GM21367 (cell line): Measurements from ENCODE around the gene C12orf75.
"Not testable (repeated sequence)": the region's sequence is repeated elsewhere in the genome, so short reads cannot be mapped to it uniquely, and the experiment has no call there.

Experiments used
- ATAC-seq: cut with Tn5 transposase; IDR thresholded peaks from one replicate; pipeline ENCODE4 v1.9.1; 2021; ENCODE audit not compliant: unreplicated experiment

The C12orf75 gene

DNA sequence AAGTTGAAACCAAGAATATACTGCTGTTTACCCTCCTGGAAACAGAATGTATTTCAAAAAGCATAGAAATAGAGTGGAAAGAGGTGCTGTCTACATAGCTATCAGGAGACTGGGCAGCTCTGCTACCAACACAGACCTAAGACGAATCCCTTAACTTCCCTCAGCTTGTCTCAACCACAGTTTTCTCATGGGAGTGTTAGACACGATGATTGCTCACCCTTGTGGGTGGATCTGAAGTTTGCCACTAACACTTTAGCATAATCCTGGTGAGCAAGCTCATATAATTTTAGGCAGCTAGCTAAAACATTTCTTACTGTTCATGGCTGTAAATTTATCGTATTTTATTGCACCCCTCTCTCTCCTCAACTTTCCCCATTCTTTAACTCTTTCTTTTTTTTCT, 38.5 kb downstream of the C12orf75 start:
- no peak for ATAC-seq

DNA sequence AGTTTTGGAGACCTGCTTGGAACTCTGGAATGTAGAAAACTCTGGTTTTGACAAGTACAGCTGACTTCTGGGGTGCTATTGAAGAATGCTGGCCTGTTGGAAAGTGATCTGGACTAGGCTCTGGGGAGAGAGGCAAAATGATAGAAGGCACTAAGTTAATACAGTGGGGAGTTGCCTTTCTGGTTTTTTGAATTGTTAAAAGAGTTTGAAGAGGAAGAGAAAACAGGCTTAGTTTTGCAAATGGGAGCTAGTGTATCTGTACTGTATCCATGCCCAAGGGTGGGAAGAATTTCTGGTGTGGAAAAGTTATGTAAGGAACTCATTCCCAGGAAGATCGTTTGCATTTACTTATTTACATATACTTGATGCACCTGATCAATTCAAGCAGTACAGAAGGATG, 43.8 kb downstream of the C12orf75 start:
- no peak for ATAC-seq

DNA sequence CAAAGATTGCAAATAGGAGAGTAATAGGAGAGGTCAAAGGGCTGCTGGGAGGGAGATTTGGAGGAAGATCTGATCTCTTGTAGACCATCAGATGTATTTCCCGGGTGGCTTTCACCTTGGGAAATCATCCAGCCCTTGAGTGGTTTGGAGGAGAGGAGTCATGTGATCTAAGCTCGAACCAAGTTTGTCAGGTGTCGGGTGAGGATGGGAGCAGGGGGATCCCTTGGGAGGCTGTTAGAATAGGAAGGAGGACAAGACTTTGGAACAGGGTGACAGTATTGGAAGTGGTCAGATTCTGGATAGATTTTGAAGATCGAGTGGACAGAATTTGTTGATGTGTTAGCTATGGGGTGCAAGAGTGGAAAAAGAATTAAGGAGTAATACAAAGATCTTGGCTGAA, 46.6 kb downstream of the C12orf75 start:
- no peak for ATAC-seq

DNA sequence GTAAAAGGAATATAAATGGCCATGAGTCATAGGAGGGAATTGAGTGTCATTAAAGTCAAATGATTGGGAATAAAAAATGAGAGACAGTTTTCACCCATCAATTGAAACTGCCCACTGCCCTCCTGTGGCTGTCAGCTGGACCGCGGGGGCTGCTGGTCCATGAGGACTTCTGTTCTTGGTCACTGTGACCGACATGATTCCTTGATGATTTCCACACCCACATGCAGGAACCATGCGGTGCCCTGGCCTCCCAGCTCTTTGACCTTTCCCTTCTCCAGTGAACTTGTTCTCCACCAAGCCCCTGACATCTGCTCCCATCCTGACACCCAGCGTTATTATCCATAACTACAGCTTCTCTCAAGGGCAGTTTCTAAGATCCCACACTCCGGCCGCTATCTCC, 48.4 kb downstream of the C12orf75 start:
- no peak for ATAC-seq

DNA sequence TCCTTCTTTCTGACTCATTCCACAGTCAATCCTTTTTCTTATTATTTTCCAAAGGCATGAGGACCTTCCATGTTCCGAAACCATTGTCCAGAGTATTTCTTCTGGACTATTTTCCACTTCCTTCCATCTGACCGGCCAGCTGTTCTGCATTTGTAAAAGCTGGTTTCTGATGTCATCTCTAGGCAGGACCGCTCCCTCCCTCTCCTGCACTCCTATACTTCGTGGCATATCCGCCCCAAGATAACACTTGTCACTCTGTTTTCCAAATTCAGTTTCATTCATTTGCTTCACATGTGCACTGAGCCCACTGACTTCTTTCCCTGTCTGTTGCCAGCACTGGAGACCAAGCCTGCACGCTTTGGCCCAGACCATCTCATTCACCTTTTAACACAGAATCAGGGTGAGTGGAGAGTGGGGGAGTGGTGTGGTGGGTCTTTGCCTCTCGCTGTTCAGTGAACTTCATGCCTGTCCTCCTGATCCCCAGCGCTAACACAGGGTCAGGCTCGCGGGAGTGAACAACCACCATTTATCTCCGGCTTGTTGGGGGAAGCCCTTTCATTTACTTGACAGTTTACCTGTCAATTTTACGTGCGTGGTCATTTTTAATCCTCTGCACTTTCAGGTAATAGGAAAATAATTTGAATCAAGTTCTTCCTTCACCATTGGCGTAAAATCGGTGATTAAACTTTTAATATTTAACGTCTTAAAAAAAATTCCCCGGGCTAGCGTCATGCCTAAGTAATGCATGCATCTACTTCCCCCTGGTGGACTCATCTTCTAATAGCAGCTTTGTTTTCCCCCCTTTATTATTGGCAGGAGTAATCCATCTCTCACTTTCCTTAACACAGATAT, 52.5 kb downstream of the C12orf75 start:
- ATAC-seq = no peak

DNA sequence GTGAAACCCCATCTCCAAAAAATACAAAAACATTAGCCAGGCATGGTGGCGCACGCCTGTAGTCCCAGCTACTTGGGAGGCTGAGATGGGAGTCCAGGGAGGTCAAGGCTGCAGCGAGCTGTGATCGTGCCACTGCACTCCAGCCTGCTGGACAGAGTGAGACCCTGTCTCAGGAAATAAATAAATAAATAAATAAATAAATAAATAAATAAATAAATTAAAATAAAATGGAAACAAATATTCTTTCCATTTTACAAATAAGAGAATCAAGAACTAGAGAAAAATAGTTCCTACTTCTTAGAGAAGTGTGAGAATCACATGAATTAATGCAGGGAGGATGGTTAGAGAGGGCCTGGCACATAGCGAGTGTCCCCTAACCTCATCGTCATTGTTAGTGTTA, 53.7 kb downstream of the C12orf75 start:
- ATAC-seq = no peak

DNA sequence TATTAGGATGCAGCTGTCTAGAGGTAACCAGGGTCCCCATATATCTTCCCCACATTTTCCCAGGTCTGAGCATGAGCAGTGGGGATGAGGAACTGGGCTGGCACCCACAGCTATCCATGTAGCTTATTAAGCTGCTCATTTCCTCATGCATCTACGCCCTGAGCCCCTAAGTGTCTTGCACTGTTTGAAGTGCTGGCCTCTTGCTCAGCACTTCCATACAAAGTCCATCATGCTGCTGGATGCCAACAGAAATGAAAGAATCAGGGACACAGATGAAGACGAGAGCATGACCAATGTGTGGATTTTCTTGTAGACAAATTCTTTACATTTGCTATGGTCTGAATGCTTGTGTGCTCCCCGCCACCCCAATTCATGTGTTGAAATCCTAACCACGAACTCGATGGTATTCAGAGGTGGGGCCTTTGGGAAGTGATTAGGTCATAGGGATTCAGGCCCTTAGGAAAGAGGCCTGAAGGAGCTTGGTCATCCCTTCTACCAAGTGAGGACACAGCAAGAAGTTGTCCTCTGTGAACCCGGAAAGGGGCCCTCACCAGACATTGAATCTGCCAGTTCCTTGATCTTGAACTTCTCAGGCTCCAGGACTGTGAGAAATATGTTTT, 54.5 kb downstream of the C12orf75 start:
- ATAC-seq = no peak

DNA sequence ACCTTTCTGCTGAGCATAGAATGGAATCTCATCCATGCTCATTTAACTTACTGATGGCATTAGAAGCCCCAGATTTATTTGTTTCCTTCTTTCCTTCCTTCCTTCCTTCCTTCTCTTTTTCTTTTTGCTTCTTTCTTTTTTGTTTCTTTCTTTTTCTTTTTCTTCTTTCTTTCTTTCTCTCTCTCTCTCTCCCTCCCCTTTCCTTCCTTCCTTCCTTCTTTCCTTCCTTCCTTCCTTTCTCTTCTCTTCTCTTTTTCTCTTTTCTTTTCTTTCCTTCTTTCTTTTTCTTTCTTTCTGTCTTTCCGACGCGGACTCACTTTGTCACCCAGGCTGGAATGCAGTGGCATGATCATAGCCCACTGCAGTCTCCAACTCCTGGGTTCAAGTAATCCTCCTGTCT, 55.9 kb downstream of the C12orf75 start:
- ATAC-seq = no peak

DNA sequence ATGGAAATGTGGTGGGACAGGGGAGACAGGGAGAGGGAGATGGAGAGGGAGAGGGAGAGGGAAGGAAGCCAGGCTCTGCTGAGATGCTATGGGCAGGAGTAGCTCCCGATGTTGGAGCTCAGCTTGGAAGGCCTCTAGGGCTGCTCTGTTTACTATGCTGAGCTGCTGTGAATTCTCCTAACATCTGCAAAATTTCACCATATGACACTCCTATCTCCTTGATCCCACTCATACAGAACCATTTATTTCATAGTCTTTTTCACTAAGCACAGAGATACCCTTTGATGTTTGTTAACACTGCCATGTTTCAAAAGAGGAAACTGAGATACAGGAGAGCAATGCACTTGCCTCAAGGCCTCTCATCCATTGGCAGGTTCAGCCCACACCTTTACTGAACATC, 60.7 kb downstream of the C12orf75 start:
- no peak for ATAC-seq

DNA sequence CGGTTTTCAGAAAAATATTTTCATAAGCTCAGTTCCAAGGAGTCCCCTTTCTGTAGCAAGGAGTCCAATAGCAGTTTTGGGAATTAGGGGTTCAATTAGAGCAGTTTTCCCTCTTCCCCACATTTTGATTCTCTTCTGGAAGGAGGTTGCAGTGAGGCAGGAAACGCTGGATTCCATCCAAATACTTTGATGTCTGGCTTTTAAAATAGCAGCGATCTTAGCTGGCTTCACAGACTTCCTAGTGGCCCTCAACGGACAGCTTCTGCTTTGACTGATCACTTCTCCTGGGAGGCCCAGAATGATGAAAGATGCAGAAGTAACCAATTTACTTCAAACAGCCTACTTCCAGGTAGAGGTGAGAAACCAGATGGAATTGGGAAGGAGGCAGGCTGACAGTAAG, 63.1 kb downstream of the C12orf75 start:
- ATAC-seq = no peak

DNA sequence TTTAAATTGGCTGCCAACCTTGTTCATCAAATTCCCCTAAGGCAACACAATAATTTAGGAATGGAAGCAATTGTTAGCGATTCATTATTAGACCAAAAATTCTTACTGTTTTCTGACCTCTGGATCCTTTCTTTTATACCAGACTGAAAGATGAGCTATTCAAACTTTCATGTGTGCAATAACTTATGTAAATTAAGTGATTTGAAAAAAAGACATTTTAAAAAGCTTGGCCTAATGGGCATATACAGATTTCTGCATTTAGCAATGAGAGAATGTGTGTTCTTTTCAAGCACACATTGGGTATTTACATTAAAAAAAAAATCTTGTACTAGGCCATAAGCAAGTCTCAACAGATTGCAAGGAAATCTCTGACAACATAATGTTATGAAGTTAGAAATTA, 65.5 kb downstream of the C12orf75 start:
- ATAC-seq = no peak

DNA sequence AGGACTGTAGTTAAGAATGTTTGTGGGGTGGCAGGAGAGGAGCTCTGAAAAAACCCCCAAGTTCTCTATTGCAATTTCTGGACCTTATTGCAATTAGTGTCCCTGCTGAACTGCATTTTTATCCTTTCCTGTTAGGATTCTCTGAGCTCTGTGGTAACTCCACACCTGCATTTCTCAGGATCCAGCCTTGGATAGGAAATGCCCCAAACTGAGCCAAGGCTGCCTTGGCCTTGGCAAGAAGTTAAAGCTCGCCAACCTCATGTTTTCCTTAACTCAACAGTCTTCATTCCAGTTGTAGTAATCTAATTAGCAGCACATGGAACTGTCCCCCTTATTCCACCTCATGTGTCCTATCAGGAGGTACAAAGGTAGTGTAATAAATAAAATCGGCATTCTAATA, 66.5 kb downstream of the C12orf75 start:
- no peak for ATAC-seq

DNA sequence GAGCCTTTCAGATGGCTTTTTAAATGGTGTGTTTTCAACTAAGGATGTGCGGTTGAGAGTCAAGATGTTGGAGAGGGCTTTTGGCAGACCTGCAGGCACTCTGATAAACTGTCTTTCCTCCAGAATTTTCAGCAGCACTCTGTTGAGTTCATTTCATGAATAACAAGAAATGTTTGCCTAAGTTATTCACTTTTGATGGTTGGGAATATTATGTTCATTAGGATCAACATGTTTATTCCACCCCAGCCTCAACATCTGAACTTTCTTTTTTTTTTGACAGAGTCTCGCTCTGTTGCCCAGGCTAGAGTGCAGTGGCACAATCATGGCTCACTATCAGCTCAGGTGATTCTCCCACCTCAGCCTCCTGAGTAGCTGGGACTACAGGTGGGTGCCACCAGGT, 68.4 kb downstream of the C12orf75 start:
- ATAC-seq = no peak

DNA sequence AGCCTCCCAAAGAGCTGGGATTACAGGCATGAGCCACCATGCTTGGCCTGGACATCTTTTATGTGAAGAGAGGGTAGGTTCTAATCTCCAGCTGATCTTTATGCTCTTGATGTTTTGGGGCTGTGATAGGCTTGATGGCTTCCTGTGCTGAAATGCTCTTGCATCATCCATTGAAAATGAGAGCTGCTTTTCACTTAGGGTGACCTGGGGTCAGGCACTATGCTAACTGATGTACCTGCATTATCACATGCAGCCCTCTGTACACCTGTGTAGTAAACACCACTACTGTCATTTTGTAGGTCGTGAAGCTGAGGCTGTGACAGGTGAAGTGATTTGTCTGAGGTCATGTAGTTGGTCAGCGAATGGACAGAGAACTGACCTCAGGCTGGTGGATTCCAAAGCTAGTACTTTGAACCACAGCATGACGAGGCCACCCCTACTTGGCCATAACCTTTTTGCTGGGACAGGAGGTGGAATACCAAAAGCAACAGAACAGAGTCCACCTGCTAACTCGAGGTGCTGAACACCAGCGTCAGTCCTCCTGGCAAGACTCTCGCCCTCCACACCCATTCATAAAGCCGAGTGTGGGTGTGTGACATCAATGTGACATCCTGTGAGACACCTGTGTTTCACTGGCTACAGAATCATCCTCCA, 69.1 kb downstream of the C12orf75 start:
- no peak for ATAC-seq

DNA sequence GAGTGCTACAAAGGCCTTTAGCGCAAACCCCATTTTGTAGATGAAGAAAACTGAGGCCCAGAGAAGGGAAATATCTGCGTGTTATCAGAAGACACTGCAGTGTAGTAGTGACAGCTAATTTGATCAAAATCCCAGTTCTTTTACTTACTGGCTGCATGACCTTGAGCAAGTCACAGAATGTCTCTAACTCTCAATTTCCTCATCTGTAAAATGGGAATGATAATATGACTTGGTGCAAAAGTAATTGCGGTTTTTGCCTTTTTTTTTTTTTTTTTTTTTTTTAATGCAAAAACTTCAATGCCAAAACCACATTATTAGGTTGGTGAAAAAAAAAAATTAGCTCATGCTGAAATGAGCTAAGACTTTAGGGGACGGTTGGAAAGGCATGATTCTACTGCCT, 69.7 kb downstream of the C12orf75 start:
- no peak for ATAC-seq

DNA sequence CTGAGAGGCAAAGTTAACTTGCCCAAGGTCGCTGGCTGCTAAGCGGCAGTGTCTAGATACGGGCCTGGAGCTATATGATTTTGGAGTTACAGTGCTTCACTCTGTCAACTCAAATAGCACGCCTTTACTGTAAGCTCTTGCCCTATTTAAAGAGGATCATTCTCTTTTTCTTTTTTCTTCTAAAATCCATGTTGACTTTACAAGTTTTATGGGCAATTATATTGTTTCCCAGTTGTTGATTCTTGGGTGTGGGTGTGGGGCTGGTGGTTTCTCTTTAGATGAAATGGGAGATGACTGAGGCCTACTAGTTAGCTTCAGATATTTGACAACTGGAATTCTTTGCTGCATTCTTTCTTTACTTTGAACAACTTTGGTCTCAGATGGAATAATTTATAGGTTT, 70.7 kb downstream of the C12orf75 start:
- no peak for ATAC-seq

DNA sequence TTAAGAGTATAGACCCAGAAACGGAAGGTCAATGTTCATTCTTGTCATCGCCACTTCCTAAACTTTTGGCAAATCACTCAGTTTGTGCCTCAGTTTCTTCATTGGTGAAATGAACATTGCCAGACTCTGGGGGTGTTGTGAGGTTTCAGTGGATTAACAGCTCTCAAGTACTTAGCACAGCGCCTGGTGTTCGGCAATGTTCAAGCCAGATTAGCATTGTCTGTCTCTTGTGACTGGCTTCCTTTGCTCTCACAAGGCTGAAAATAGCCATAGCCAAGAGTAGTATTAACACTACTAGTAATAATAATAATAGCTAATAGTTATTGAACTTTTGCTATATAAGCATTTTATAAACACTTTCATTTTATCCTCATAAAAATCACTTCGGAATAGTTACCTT, 71.9 kb downstream of the C12orf75 start:
- no peak for ATAC-seq

DNA sequence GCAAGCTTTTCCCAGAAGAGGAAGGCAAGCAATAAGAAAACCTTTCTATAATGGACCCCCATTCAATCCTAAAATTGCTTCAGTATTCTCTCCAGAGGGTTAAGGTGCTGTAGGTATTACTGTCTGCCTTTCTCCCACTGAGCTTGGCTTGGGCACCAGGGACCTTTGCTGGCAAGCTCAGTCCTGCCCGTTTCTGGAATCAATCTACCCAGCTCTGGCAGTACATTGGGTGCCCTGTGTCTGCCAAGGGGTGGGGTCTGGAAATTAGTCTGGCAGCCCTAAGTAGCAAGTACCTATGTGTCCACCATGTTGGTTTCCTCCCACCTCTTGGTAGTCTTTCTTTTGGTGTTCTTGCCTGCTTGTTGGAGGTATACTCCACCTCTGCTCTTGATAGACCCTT, 72.6 kb downstream of the C12orf75 start:
- ATAC-seq = no peak

DNA sequence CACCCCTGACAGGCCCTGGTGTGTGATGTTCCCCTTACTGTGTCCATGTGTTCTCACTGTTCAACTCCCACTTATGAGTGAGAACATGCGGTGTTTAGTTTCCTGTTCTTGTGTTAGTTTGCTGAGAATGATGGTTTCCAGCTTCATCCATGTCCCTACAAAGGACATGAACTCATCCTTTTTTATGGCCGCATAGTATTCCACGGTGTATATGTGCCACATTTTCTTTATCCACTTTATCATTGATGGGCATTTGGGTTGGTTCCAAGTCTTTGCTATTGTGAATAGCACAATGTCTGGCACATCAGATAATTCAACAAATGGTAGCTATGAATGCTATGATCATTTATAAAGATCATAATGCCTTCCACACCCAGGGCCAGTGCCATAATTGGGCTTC, 73.6 kb downstream of the C12orf75 start:
- ATAC-seq = not testable (repeated sequence)

DNA sequence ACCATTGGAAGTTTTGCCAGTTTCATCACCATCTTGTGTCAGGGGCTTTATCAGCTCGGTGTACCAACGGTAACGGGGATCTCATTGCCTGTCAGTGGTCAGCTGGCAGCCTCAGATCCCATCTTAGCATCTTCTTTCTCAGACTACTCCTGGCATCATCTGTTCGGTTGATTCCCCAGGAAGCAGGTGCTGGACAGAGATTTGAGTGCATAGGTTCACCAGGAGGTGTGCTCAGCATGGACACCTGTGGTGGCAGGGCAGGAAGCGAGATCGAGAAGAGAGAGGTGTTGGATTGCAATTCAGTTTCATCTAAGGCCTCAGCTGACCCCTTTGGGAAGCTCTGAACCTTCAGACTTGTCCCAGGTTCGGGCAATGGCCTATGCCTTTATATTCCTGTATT, 76.0 kb downstream of the C12orf75 start:
- no peak for ATAC-seq

DNA sequence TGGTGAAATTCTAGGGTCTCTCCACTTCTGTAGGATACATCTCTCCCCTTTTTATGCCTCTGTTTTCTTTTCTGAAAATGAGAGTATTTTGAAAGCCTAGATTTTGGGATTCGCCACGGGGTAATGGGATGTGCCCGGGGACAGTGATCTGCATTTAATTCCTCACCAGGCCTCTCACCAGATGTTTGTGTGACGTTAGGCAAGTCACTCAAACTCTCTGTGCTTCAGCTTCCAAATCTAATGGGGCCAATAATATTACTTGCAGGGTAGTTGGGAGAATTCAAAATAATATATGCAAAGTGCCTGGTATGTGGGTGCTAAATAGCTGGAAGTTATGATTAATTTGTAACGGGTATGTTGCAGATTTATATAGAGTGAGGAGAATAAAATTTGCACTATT, 78.8 kb downstream of the C12orf75 start:
- ATAC-seq = no peak

DNA sequence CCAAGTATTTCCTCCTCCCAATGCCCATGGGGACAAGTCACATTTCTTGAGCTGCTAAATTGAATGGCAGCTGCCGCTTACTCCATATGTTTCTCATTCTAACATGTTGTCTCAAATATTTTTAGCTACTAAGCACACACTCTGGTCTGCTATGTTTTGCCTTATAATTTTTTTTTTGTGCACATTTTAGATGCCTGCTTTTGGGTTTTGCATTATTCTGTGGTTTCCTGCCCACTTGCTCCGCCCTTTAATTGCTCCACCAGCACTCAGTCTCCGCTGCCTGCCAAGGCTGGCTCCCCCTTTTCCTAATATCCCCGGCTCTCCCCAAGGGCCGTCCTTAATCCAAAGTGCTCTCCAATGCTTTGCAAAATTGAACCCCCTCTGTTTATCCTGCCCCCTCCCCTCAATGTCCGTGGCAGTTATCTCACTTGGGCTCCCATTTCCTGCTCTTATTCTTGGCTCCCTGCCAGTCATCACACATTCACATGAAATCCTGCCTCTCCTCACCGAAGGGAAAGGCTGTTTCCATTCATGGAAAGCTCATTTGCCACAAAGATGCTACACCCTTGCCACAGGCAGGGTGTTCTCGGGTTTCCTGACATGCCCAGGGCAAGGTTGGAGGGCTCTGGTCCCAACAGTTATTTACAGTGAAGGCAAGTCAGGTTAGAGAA, 79.4 kb downstream of the C12orf75 start:
- no peak for ATAC-seq
